GM12878 (cell line): ENCODE measurements around the gene MRPL22.

ENCODE experiments used
- CHD2 ChIP-seq: IDR thresholded peaks from 2 replicates; pipeline ENCODE4 v1.6.1; 2011; ENCODE audit warnings: low read depth, low read length, improper control_type of control experiment, borderline replicate concordance
- CREB1 ChIP-seq: IDR thresholded peaks from 2 replicates; pipeline ENCODE4 v1.6.1; 2012; ENCODE audit warnings: low read depth, mild to moderate bottlenecking, inconsistent platforms
- POLR2AphosphoS2 ChIP-seq: IDR thresholded peaks from 2 replicates; pipeline ENCODE4 v1.6.1; 2011; ENCODE audit warnings: low read depth, mild to moderate bottlenecking, low read length, improper control_type of control experiment, moderate library complexity
- RAD21 ChIP-seq: IDR thresholded peaks from 2 replicates; pipeline ENCODE4 v1.6.1; 2011; ENCODE audit warnings: mild to moderate bottlenecking, low read depth, low read length, moderate library complexity; ENCODE audit not compliant: insufficient read depth
- RFX5 ChIP-seq: IDR thresholded peaks from 2 replicates; pipeline ENCODE4 v1.6.1; 2011; ENCODE audit warnings: low read depth, low read length, improper control_type of control experiment
- ZNF274 ChIP-seq: IDR thresholded peaks from one replicate; pipeline ENCODE4 v1.8.0; 2011; ENCODE audit not compliant: insufficient read length, insufficient read depth
- ZZZ3 ChIP-seq: IDR thresholded peaks from 2 replicates; pipeline ENCODE4 v1.6.1; 2011; ENCODE audit warnings: low read depth; ENCODE audit not compliant: control insufficient read depth, insufficient read length
- TF ChIP-seq, protein P1 (sequence below), 3 experiments: IDR thresholded peaks in 2 of 3; conservative IDR thresholded peaks in 1 of 3; 2 replicates each; pipeline ENCODE4 v1.5.1; 2011; ENCODE audit warnings: low read depth in 3 of 3, low read length in 3 of 3, mild to moderate bottlenecking in 3 of 3, control low read depth in 2 of 3, moderate library complexity in 2 of 3, inconsistent platforms in 1 of 3, mixed read lengths in 1 of 3; ENCODE audit not compliant: control insufficient read depth in 2 of 3, insufficient read depth in 1 of 3; ENCODE audit errors: extremely low read depth in 1 of 3
- TF ChIP-seq, protein P2 (sequence below): IDR thresholded peaks from 2 replicates; pipeline ENCODE4 v1.6.1; 2011; ENCODE audit warnings: borderline replicate concordance, low read depth, mild to moderate bottlenecking, moderate library complexity, mixed read lengths, low read length; ENCODE audit not compliant: insufficient read depth; ENCODE audit errors: extremely low read length
- TF ChIP-seq, protein P3 (sequence below): IDR thresholded peaks from 2 replicates; pipeline ENCODE4 v1.6.1; 2012; ENCODE audit warnings: low read depth, low read length, improper control_type of control experiment
- TF ChIP-seq, protein P4 (sequence below): IDR thresholded peaks from 2 replicates; pipeline ENCODE4 v1.6.1; 2012; ENCODE audit warnings: low read length, inconsistent platforms
- TF ChIP-seq, protein P5 (sequence below): IDR thresholded peaks from 2 replicates; pipeline ENCODE4 v1.6.1; 2011; ENCODE audit warnings: low read depth, low read length, improper control_type of control experiment, borderline replicate concordance

DNA sequence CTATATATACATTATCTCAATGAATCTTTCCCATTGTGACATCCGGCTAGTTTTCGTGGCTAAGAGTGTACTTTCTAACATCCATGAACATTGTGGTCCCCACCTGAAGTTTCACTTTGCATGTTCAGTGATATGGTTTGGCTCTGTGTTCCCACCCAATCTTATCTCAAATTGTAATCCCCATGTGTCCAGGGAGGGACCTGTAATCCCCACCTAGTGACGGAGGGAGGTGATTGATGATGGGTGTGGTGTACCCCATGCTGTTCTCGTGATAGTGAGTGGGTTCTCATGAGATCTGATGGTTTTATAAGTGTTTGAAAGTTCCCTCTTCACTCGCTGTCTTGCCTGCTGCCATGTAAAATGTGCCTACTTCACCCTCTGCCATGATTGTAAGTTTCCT lies 28.1 kb downstream of the MRPL22 start:
- no peak for TF ChIP-seq POLR2AphosphoS2
- TF ChIP-seq, protein P1, sequence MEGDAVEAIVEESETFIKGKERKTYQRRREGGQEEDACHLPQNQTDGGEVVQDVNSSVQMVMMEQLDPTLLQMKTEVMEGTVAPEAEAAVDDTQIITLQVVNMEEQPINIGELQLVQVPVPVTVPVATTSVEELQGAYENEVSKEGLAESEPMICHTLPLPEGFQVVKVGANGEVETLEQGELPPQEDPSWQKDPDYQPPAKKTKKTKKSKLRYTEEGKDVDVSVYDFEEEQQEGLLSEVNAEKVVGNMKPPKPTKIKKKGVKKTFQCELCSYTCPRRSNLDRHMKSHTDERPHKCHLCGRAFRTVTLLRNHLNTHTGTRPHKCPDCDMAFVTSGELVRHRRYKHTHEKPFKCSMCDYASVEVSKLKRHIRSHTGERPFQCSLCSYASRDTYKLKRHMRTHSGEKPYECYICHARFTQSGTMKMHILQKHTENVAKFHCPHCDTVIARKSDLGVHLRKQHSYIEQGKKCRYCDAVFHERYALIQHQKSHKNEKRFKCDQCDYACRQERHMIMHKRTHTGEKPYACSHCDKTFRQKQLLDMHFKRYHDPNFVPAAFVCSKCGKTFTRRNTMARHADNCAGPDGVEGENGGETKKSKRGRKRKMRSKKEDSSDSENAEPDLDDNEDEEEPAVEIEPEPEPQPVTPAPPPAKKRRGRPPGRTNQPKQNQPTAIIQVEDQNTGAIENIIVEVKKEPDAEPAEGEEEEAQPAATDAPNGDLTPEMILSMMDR (IDR thresholded peaks at IDR 0.05 in 2 of 3, conservative IDR thresholded peaks at IDR 0.05 in 1 of 3; ENCODE audit: control insufficient read depth in 2 of 3, extremely low read depth in 1 of 3, insufficient read depth in 1 of 3, low read depth in 3 of 3, low read length in 3 of 3), result no peak
- TF ChIP-seq, protein P2, sequence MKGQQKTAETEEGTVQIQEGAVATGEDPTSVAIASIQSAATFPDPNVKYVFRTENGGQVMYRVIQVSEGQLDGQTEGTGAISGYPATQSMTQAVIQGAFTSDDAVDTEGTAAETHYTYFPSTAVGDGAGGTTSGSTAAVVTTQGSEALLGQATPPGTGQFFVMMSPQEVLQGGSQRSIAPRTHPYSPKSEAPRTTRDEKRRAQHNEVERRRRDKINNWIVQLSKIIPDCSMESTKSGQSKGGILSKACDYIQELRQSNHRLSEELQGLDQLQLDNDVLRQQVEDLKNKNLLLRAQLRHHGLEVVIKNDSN, result no peak
- TF ChIP-seq ZNF274, result no peak
- TF ChIP-seq RFX5, result no peak
- TF ChIP-seq, protein P3, sequence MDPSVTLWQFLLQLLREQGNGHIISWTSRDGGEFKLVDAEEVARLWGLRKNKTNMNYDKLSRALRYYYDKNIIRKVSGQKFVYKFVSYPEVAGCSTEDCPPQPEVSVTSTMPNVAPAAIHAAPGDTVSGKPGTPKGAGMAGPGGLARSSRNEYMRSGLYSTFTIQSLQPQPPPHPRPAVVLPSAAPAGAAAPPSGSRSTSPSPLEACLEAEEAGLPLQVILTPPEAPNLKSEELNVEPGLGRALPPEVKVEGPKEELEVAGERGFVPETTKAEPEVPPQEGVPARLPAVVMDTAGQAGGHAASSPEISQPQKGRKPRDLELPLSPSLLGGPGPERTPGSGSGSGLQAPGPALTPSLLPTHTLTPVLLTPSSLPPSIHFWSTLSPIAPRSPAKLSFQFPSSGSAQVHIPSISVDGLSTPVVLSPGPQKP, result no peak
- TF ChIP-seq ZZZ3, result no peak
- TF ChIP-seq, protein P4, sequence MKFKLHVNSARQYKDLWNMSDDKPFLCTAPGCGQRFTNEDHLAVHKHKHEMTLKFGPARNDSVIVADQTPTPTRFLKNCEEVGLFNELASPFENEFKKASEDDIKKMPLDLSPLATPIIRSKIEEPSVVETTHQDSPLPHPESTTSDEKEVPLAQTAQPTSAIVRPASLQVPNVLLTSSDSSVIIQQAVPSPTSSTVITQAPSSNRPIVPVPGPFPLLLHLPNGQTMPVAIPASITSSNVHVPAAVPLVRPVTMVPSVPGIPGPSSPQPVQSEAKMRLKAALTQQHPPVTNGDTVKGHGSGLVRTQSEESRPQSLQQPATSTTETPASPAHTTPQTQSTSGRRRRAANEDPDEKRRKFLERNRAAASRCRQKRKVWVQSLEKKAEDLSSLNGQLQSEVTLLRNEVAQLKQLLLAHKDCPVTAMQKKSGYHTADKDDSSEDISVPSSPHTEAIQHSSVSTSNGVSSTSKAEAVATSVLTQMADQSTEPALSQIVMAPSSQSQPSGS, result no peak
- no peak for TF ChIP-seq CREB1
- no peak for TF ChIP-seq CHD2
- TF ChIP-seq, protein P5, sequence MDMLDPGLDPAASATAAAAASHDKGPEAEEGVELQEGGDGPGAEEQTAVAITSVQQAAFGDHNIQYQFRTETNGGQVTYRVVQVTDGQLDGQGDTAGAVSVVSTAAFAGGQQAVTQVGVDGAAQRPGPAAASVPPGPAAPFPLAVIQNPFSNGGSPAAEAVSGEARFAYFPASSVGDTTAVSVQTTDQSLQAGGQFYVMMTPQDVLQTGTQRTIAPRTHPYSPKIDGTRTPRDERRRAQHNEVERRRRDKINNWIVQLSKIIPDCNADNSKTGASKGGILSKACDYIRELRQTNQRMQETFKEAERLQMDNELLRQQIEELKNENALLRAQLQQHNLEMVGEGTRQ, result no peak
- TF ChIP-seq RAD21, result no peak
